Activated T-cell treated with anti-CD3 and anti-CD28 coated beads for 24 hours (primary cell): Measurements from ENCODE around the gene RHOV.

Experiments used
- DNase-seq: peaks from one replicate; pipeline ENCODE4 v3.0.0-alpha.2; 2020; ENCODE audit warnings: low read depth

RHOV gene, protein sequence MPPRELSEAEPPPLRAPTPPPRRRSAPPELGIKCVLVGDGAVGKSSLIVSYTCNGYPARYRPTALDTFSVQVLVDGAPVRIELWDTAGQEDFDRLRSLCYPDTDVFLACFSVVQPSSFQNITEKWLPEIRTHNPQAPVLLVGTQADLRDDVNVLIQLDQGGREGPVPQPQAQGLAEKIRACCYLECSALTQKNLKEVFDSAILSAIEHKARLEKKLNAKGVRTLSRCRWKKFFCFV

DNA sequence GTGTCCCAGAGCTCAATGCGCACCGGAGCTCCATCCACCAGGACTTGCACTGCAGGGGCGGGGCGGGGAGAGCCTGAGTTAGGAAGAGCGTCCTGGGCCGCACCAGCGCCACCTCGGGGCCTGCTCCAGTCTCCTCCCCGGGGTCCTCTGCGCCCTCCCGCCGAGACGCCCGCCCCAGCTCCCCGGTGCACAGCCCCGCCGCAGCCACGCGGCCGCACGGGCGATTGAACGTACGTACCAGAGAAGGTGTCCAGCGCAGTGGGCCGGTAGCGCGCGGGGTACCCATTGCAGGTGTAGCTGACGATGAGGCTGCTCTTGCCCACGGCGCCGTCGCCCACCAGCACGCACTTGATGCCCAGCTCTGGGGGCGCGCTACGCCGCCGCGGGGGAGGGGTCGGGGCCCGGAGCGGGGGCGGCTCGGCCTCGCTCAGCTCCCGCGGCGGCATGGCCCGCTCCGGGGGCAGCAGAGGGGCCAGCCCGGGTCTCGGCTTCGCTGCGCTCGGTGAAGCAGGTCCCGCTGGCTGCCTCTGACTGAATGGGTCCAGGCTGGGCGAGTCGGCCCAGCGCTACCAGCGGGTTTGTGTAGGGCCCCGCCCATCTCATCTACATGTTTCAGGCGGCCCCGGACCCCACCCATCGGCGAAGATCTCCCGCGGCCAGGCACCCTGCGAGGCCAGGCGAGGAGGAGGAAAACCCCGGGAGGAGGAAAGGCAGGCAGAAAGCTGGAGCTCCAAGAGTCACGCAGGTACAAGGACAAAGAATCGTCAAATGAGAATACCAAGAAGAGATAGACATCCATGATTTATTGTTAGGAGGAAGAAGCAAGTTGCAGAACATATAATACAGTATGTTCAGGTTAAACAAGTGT lies at the start of gene RHOV:
Gene RHOV, minus strand, starts transcription at position 541 of the 868 bp plus-strand sequence. Its CDS starts 95 bp downstream, at position 446.
- DNase-seq: no peak

DNA sequence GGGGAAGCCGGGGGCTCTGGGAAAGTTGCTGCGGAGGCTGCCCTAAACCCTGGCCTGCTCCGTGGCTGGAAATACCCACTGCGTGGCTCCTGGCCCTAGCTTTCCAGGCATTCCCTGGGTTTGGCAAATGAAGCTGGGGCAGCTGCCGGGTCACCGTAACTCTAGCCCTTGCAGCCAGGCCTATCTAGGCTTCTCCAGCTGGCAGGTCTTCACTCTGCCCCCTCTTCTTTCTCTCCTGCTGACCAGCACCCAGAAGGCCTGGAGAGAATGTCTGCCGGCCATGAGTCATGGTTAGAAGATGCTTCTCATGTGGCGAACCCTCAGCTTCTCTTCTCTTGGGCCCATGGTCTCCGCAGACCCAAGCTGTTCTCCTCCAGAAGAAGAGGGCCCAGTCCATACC lies 49.5 kb upstream of the RHOV start:
- no peak for DNase-seq

DNA sequence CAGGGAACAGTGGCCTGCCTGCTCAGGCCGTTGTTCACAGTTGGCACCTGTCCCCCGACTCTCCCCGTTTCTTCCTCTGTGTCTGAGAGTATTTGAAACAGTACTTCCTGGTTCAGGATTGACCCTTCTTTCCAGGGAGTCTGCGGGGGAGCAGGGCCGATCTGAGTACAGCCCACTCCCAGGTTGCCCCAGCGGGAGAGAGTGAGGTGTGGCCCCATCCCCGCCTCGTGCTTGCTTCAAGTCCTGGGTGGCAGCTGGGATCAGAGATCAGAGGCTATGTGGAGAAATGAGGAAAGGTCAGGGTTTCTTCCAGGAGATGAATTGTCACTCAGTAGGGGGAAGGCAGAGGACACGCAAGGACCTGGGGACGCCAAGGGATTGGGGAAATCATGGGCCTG lies 48.6 kb upstream of the RHOV start:
- no peak for DNase-seq

DNA sequence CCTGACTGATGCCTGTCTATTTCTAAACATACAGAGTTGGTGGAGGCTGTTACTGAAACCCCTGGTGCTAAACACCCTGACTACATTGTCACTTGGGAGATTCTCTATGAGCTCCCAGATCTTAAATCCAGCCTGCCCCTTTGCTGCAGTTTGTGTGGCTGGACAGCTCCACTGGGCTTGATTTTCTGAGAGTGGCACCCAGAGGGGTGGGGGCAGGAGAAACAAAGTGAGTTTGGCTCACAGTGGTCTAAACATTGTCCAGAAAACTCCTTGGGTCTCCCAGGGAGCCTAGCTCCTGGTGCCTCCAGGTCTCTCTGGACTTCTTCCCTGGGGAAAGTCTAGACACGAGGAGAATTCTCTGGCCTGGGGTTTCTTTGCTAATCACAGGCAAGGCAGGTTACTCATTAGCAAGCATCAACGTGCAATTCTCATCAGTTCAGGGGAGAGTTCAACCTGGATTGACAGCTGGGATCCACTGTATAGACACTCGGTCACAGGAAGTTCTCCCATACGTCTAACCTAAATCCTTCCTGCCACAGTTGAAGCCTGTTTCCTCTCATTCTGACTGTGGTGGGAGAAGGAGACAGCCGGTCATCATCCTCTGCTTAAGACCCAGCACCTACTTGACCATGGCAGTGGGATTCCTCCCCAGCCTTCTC lies 48.0 kb upstream of the RHOV start:
- no peak for DNase-seq

DNA sequence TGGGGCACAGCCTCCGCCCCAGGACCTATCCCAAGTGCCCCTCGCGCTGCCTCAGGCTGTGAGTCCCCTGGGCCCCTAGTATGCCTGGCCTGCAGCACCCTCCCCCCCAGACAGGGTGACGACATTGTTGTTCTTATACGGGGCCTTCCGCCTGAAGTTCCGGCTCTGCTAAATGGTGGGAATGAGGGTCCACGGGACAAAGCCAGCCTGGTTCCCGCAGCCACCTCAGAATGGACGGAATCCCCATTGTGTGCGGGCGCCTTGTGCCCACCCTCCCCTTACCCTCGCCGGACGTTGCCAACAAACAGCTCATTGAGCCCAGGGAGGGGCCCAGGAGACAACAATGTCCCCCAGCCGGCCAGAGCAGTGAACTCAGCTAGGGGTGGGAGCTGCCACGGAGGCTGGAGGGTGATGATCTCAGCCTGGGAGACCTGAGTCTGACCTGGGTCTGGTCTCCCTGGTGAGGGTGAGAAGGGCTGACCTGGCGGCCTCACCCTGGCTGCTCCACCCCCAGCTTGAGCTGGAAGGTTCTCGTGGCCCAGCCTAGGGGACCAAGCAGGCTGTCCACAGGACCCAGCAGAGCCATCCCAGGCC lies 44.9 kb upstream of the RHOV start:
- DNase-seq: no peak

DNA sequence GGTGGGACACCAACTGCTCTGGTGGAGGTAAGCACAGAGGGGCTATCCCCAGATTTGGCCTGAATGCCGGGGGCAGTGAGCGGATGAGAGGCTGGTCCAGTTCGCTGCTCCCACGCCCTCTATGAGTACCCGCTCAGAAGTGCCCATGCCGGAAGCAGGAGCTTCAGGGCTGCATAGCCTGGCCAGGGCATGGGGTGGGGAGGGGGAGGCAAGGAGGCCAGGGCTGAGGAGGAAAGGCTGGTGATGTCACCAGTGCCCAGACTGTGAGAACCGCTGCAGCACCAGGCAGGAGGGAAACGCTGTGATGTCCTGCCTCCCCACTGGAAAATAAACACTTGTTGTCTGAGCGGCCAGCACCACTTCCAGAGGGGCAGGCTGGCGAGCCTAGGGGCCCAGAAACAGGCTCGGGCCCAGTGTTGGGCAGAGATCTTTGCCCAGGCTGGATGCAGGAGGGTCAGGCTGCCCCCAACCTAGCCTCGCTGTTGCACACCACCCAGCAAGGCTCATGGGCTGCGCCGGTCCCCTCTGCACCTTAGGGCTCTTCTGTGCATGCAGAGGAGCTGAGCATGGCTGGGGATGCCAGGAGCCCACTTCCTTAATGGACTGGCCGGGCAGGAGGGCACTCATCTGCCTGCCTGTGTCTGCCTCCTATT lies 44.2 kb upstream of the RHOV start:
- no peak for DNase-seq

DNA sequence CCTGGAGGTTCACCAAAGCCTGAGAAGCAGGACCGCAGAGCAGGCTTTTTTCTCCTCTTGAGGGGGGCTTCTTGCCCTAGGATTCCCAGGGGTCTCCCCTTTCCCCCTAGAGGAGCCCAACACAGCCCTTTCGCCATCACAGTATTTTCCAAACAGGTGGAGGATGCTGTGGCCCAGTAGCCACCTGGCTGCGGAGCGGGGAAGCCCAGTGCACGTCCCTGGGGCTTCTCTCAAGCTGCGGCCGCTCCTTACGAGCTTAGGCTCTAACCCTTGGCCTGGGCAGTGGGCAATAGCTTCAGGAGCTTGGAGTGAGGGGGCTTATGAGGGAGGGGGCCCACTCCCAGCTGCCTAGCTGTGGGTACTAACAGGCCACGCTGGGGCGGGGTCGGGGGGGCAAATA lies 43.6 kb upstream of the RHOV start:
- DNase-seq: no peak

DNA sequence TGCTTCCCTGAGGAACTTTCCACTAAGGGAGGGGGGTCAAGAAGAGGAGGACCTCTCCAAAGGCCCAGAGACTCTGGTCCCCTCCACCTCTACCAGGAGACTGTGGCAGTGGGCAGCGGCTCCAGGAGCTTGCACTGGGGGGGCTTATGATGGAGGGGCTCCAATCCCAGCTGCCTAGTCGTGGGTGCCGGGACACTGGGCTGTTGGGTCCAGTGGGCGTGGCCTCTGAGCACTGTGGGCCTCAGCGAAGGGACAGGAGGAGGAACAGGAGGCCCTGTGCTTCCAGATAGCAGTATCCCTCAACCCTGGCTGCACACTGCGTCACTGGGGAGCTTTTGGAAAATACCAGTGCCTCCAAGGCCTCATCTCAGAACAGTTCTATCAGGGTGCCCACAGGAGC lies 41.6 kb upstream of the RHOV start:
- DNase-seq: no peak

DNA sequence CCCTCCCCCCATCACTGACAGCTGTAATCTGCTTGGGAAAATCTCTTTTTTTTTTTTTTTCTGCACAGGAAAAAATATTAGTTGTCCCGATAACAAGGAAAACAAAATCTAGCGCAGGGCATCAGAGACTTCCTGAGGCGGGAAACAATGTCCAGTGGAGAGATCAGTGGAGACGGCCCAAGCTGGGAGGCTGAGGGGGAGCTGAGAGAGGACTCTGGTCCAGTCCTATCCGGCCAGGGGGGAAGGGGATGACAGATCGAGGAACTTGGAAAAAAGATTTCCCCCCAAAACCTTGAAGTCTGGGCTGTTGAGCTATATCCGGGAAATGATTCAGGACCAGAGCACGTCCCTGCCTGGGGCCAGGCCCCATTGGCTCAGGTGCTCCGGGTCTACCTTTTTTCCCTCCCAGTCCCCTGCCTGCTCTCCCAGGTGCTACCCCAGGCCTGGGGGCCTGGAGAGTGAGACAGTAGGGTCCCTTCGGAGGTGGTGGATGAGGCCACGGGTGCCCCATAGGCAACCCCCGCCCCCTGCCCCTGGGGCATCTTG lies 41.2 kb upstream of the RHOV start:
- DNase-seq: no peak

DNA sequence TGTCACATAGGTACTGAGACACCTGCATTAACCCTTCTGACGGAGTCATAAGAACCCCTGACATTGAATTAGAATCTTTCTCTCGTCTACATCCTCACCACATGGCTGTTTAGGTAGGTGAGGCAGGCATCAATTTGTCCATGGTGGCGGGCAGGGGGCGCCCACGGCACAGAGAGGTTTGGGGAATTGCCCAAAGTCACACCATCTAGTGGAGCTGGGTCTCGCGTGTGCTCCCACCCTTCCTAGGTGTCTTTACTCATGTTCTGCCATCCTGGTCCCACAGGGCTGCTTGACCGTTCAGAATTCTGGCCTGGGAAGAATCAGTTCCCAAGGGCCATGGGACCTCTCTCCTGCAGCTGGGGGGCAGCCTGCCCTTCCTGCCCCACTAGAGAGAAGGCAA lies 40.5 kb upstream of the RHOV start:
- no peak for DNase-seq

DNA sequence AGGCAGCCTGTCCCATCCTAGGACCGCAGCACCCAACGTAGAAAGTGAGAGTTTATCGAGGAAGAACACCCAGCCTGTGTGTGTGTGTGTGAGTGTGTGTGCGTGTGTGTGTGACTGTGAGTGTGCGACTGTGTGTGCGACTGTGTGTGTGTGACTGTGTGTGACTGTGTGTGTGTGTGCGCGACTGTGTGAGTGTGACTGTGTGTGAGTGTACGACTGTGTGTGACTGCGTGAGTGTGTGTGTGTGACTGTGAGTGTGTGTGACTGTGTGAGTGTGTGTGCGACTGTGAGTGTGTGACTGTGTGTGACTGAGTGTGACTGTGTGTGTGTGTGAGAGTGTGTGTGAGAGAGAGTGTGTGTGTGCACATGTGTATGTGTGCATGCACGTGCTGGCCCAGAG lies 40.0 kb upstream of the RHOV start:
- no peak for DNase-seq

DNA sequence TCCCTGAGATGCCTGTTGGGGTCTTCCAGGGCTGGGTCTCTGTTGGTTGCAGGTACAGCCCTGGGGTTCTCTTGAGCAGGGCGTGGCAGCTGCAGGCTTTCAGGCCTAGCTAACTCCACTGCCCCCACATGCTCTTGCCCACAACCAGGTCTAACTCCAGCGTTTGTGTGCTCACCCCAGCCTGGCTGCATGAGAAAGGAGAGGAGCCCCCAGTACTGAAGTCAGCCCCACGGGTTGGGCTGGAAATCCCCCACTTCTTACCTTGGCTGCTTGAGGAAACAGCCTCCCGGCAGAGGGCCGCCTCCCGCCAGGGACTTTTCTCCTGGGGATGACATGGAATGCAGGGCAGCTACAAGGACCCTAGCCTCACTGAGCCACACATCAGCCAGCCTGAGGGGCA lies 38.4 kb upstream of the RHOV start:
- DNase-seq: no peak

DNA sequence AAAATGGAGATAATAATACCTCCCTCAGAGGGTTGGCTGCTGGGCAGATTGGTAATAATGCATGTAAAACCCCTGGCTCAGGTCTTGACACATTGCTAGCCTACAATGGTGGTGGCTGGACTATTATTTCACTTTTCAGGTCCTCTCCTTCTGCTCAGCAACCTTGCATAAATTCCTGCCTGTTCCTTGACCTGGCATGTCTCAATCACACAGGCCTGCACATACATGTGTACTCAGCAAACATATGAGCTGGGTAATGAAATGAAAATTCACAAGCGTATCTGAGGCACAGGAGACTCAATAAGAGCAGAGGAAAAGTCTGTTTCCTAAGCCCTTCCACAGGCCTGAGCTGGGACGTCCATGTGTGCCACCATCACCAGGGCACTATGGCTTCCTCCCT lies 37.7 kb upstream of the RHOV start:
- DNase-seq: no peak

DNA sequence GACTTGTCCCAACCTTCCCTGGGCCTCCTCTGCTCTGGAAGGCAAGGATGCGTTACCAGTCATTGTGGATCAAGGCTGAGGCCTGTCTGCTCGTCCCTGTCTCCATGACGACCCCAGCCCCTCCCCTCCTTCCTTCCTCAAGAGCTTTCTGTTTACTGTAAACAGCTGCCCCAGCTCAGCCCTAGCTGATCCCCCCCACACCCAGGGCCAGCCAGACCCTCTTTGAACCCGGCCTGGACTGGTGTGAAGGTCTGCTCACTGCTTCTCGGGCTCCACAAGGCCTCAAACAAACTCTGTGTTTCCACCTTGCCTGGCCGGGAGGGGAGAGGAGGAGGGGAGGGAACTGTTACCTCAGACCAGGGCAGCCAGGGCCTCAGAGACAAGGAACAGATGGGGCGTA lies 37.1 kb upstream of the RHOV start:
- no peak for DNase-seq

DNA sequence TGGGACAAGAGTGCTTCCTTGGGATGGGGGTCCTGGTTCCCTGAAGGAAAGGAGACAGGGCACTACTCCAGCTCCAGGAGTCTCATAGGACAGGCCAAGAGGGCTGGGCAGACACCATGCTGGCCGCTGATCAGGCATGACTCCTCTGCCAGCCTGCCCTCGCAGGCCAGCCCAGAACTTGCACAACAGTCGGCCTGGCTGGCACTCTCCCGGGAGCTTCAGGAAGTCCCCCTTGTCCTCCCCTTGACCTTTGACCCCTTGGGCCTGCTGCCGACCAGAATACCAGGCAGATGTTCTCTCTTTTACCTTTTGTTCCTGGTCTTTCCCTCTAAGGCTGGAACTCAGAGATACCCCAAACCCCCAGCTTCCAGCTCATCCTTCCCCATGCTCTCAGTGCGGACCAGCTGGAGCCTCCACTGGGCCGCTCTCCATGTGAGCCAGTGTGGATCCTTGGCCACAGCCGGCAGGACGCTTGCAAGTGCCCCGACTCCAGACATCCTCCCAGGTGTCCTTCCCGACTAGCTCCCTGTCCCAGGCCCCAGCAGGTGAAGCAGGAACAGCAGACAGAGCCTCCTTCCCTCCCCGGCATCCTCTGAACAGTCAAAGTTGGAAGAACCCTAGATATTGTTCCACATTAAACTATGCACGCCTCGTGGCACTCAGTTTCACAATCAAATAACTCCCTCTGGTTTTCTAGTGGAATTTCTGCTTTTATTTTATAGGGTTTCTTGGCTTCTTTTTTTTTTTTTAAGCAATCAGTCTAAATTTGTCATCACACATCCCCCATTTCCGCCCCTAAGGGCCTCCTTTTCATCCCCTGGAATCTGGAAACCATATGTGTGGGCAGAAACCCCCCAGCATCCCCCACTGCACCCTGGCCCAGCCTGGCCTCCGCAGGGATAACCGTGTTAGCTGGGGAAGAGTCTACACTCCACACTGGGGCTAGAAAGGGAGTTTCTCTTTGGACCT lies 35.9 kb upstream of the RHOV start:
- no peak for DNase-seq

DNA sequence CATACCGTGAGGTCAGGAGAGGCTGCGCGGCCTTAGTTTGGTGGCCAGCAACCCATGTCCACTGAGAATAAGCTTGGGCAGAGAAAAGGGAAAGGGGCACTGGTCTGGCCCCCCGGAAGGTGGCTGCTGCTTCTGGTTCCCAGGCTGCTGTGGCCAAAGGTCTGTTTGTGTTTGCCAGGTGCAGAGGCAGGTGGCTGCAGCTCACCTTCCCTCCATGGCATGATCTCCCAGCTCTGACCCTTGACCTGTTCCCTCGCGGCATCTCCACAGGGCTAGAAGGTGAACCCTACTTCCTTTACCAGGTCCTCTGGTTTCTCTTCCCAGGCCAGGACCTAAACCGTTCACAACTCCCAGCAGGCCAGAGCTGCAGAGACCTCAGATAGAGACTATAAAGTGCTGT lies 34.1 kb upstream of the RHOV start:
- no peak for DNase-seq

DNA sequence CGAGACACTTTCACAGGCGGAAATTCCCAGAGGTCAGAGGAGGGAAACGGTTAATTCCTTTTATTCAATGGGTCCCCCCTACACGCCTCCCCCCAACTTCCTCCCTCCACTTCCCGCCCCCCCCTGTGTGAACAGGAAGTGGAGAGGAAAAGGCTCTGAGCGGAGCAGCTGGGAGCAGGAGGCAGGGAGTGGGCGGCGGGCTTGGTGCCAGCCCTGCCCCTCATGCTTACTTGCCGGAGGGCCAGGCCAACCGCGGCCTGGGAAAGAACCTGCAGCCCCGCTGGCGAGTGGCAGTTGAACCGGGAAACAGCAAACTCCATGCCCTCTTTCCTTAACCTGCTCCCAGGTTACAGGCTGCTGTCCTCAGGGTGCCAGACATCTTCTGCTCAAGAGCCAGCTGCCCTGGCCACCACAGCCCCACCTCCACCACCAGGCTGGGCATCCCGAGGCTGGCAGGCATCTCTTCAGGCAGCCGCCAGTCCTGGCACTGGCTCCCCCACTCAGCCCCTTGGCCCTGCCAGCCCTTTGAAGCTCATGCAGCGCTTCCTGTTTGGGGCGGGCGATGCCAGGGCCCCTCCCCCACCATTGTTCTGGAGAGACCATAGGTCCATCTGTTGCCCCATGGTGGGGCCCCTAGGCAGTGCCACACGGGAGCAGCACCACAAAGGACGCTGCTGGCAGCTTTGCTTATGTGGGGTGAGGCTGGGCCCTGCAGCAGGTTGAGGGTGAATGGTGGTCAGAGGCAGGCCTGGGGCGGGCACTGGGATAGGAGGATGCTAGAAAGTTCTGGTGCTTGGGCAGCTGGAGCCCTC lies 33.2 kb upstream of the RHOV start:
- DNase-seq: no peak

DNA sequence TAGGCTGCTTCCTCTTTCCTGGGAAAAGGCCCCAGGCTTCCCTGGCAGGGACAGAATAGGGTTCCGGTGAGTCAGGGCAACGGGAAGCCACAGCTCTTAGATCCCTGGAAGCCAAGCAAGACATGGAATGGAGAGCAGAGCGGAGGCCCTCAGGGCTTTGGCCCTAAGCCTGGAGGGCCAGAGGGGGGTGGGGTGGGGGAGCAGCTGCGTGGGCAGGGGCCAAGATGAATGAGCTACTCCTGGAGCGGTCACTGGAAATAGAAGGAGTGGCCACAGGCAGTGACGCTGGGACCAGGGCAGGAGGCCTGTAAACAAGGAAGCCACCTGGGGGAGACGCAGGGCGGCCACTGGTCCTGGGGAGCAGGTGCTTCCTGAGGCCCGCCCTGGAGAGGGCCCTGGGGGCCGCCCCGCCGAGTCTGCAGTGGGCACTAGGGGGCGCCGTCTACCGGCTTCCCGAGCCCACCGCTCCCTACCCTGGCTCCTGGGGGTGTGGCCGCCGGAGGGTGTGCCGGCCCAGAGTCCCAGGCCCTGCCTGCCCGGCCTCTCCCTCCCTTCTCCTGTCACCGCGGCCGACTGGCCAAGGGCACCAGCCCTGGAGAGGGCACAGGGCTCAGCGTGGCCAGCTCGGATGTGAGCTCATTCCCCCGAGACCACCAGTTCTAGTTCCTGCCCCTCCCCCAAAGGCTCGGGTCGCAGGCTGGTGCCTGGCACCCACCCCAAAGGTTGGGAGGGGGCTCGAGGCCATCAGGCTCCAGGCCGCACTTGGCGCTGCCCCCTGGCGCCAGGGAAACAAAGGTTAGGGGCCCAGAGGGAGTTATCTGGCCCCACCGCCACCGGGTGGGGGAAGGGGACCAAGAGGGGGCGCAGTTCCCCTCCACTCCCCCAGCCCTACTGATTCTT lies 32.3 kb upstream of the RHOV start:
- peak; percentile 73 for DNase-seq
